ENCODE measurements around the gene SFRP5. TPM values are rescaled to one million over a fixed set of nuclear protein-coding genes. Genes with fewer than 3 reads are reported as not detected.

Gene SFRP5
- total RNA-seq, 3 donors from 2014 or later: 0.41 to 23.0 (median 1.0) TPM

DNA sequence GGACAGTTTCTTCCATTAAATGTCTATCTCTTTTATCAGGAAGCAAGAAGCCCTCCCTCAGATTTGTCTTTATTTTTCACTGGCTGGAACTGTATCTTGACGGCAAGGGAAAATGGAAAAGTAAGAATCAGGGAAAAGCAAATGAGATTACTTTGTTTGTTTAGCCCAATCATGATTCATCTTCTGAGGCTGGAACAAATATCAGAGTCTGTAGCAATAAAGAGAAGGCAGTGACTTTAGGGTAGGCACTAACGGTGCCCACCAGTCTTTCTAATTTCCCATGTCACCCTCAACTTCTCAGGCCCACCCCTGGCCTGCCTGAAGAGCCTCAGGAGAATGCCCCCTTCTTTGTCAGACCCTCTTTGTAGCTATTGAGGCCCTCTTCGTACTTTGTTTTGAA, 41.5 kb upstream of the SFRP5 start:
- Histone ChIP-seq H3K4me3 (no peak overlapping the region), H3K4me1 (ENCODE audit: low read depth) (no peaks in the 10 kb centered on the region), H3K36me3 (ENCODE audit: low read depth) (no peaks in the 10 kb centered on the region), H3K9me3 (no peaks in the 10 kb centered on the region)
- DNase-seq (no peak), ATAC-seq (no peak)
- intact Hi-C loops (cut with DNase I, micrococcal nuclease): no loop called here
- TF ChIP-seq, protein P1, sequence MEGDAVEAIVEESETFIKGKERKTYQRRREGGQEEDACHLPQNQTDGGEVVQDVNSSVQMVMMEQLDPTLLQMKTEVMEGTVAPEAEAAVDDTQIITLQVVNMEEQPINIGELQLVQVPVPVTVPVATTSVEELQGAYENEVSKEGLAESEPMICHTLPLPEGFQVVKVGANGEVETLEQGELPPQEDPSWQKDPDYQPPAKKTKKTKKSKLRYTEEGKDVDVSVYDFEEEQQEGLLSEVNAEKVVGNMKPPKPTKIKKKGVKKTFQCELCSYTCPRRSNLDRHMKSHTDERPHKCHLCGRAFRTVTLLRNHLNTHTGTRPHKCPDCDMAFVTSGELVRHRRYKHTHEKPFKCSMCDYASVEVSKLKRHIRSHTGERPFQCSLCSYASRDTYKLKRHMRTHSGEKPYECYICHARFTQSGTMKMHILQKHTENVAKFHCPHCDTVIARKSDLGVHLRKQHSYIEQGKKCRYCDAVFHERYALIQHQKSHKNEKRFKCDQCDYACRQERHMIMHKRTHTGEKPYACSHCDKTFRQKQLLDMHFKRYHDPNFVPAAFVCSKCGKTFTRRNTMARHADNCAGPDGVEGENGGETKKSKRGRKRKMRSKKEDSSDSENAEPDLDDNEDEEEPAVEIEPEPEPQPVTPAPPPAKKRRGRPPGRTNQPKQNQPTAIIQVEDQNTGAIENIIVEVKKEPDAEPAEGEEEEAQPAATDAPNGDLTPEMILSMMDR (IDR thresholded peaks at IDR 0.05): no peak

GRCh38 chr10:97812696-97813095, 40.9 kb upstream of the SFRP5 start:
- H3K9me3 ChIP-seq: no peaks in the 10 kb centered on the region
- ATAC-seq (no peak), DNase-seq (no peak)
- TF ChIP-seq, protein P1 (IDR thresholded peaks at IDR 0.05): no peak
- H3K36me3 ChIP-seq (ENCODE audit: low read depth): no peaks in the 10 kb centered on the region
- intact Hi-C loops (cut with DNase I, micrococcal nuclease): no loop called here
- no peaks in the 10 kb centered on the region for H3K4me1 ChIP-seq (ENCODE audit: low read depth)
- no peak overlapping the region for H3K4me3 ChIP-seq

DNA sequence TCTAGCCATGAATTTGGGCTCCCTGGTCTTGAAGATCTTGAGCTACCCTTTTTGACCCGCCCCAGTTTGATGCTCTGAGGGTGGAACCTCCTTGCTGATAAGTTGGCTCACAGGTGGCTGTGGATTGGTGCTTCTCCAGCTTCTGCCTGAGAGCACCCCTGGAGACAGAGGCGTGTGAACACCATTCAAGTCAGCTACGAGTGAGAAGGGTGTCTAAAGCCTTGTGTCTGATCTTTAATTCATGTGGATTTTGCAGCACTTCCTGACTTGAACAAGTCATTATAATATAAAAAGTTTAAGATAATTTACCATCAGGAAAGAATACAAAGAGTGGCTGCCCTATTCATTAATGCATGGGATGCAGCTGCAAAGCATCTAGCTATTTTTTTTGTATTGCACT, 40.2 kb upstream of the SFRP5 start:
- Histone ChIP-seq H3K4me1 (ENCODE audit: low read depth) (no peaks in the 10 kb centered on the region), H3K9me3 (no peaks in the 10 kb centered on the region), H3K36me3 (ENCODE audit: low read depth) (no peaks in the 10 kb centered on the region), H3K4me3 (no peak overlapping the region)
- DNase-seq: no peak
- TF ChIP-seq, protein P1 (IDR thresholded peaks at IDR 0.05): no peak
- ATAC-seq: no peak
- intact Hi-C loops (cut with DNase I, micrococcal nuclease): no loop called here

DNA sequence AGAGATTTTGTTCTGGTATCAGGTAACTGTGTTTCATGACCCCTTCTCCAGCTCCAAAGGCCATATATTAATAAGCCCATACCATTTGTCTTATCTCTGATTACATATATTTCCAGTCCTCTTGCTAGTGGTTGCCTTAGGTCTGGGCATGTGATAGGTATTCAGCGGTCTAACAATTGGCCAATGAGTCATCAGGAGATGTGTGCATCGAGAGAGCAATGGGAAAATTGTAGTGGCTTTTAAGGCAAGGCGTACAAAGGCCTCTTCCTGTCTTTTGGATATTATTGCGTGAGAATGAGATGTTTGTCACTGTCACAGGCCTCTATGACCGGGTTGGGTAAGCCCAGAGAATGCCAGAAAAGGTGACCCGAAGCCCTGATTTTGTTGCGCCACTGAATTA, 38.6 kb upstream of the SFRP5 start:
- intact Hi-C loops (cut with DNase I, micrococcal nuclease): no loop called here
- H3K9me3 ChIP-seq: no peaks in the 10 kb centered on the region
- DNase-seq: no peak
- ATAC-seq: no peak
- H3K36me3 ChIP-seq (ENCODE audit: low read depth): no peaks in the 10 kb centered on the region
- no peaks in the 10 kb centered on the region for H3K4me1 ChIP-seq (ENCODE audit: low read depth)
- TF ChIP-seq, protein P1 (IDR thresholded peaks at IDR 0.05): no peak
- H3K4me3 ChIP-seq: no peak overlapping the region

DNA sequence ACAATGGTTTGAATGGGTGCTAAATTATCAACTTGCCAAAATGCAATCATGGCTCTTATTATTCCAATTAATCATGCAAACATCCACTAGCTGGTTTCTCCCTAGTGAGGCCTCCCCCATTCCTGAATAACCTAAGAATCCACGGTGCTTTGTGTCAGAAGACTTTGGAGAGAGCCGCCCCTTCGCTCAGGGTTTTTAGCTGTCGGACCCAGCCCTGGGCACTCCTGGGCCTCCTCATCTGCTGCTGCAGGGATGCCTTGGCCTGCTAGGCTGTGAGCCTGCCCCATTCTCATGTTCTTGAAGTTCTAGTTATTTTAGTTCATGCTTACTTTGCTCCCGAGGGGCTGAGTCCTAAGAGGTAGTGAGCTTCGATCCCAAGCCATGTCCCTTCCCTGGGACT, 34.1 kb upstream of the SFRP5 start:
- ATAC-seq (no peak), DNase-seq (no peak)
- Histone ChIP-seq H3K36me3 (ENCODE audit: low read depth) (no peaks in the 10 kb centered on the region), H3K9me3 (no peaks in the 10 kb centered on the region), H3K4me3 (no peak overlapping the region), H3K4me1 (ENCODE audit: low read depth) (no peaks in the 10 kb centered on the region)
- TF ChIP-seq, protein P1 (IDR thresholded peaks at IDR 0.05): no peak
- intact Hi-C loops (cut with DNase I, micrococcal nuclease): no loop called here
